GM12874 (cell line): ENCODE results near the gene ACYP2.

Experiments used
- TF ChIP-seq, protein P1 (sequence below): IDR thresholded peaks from 2 replicates; pipeline ENCODE4 v1.5.1; 2011; ENCODE audit warnings: low read depth, mild to moderate bottlenecking, control low read depth, low read length, moderate library complexity; ENCODE audit not compliant: insufficient read depth

Gene ACYP2

GRCh38 chr2:54330926-54331835 lies 215.8 kb downstream of the ACYP2 start:
- TF ChIP-seq, protein P1, sequence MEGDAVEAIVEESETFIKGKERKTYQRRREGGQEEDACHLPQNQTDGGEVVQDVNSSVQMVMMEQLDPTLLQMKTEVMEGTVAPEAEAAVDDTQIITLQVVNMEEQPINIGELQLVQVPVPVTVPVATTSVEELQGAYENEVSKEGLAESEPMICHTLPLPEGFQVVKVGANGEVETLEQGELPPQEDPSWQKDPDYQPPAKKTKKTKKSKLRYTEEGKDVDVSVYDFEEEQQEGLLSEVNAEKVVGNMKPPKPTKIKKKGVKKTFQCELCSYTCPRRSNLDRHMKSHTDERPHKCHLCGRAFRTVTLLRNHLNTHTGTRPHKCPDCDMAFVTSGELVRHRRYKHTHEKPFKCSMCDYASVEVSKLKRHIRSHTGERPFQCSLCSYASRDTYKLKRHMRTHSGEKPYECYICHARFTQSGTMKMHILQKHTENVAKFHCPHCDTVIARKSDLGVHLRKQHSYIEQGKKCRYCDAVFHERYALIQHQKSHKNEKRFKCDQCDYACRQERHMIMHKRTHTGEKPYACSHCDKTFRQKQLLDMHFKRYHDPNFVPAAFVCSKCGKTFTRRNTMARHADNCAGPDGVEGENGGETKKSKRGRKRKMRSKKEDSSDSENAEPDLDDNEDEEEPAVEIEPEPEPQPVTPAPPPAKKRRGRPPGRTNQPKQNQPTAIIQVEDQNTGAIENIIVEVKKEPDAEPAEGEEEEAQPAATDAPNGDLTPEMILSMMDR = no peak

GRCh38 chr2:54332386-54332785 lies 217.0 kb downstream of the ACYP2 start:
- TF ChIP-seq, protein P1 = no peak

GRCh38 chr2:54336136-54336976 lies 220.9 kb downstream of the ACYP2 start:
- TF ChIP-seq, protein P1 = no peak

GRCh38 chr2:54336977-54337255 lies 221.5 kb downstream of the ACYP2 start:
- TF ChIP-seq, protein P1 = no peak

GRCh38 chr2:54341656-54342055 lies 226.2 kb downstream of the ACYP2 start:
- TF ChIP-seq, protein P1 = peak; percentile 5; the same call in 1 of the 2 replicates

DNA sequence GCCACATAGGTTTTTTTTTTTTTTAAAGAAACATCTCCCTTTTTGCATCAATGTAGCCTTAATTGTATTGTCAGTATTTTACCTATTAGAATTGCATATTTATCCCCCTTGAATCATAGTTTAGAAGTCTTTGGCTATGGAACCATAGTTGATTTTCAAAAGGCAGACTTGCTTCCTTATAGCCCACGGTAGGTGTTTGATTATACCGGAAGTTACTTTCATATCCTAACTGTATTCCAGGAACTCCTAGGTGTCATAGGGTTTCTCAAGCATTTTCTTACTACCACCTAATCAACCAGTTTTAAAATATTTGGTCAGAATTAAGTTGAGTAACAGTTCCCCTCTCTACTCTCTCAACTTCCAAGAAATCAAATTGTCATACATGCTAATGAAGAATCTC lies 227.2 kb downstream of the ACYP2 start:
- TF ChIP-seq, protein P1 = no peak

- TF ChIP-seq, protein P1 = no peak
These were observed 232.2 kb downstream of the ACYP2 start for GRCh38 chr2:54347622-54348021.
